T-cell (primary cell): ENCODE data around the gene TNFRSF17. TPM values are rescaled to one million over a fixed set of nuclear protein-coding genes. Genes with fewer than 3 reads are reported as not detected.

Source experiments
- ATAC-seq, 4 experiments: fragments of 200-7000 bp in 3 of 4; fragments of 150-1000 bp in 1 of 4; cut with Tn5 transposase; replicated peaks in 1 of 4; 1 replicate in 3 of 4; 2 replicates in 1 of 4; pipeline ENCODE4 v1.10.0; 2021; ENCODE audit warnings: moderate library complexity in 3 of 4, mild to moderate bottlenecking in 2 of 4, moderate number of reproducible peaks in 1 of 4
- CTCF ChIA-PET, 2 donors: fragments of 300-600 bp; sonication (Branson Sonifier 250); formaldehyde crosslinking; loops; one replicate each; lab custom pipeline; 2022; ENCODE audit warnings: antibody characterized with exemption in 2 of 2; lab: Charles Lee
- POLR2A ChIA-PET, 2 donors: fragments of 300-600 bp; sonication (Branson Sonifier 250); formaldehyde crosslinking; loops; one replicate each; lab custom pipeline; 2022; ENCODE audit warnings: antibody characterized with exemption in 2 of 2; lab: Charles Lee
- DNase-seq, 35 experiments: peaks; one replicate each; pipeline versions ENCODE4 v3.0.0 to v3.0.0-alpha.2; 2013 to 2023
- H3K27ac ChIP-seq: one replicate; pipeline ENCODE4 v1.5.1; 2013; ENCODE audit warnings: low read length
- H3K27me3 ChIP-seq, 2 experiments: replicated peaks in 1 of 2; 1 replicate in 1 of 2; 2 replicates in 1 of 2; pipeline versions ENCODE4 v1.6.1 to v1.7.0; 2013; ENCODE audit warnings: low read length in 1 of 2, mixed read lengths in 1 of 2; ENCODE audit not compliant: control insufficient read depth in 2 of 2, insufficient read depth in 2 of 2; ENCODE audit errors: extremely low read depth in 1 of 2
- H3K36me3 ChIP-seq, 2 donors: 1 replicate in 1 of 2; 2 replicates in 1 of 2; pipeline versions ENCODE4 v1.6.1 to v1.7.0; 2013; ENCODE audit warnings: low read length in 1 of 2; ENCODE audit not compliant: control insufficient read depth in 2 of 2, insufficient read depth in 1 of 2; ENCODE audit errors: extremely low read depth in 1 of 2
- H3K4me1 ChIP-seq, 2 experiments: 1 replicate in 1 of 2; 2 replicates in 1 of 2; pipeline versions ENCODE4 v1.6.1 to v1.7.0; 2013; ENCODE audit warnings: low read length in 2 of 2, mixed read lengths in 1 of 2; ENCODE audit not compliant: insufficient read depth in 2 of 2, control insufficient read depth in 1 of 2; ENCODE audit errors: extremely low read depth in 1 of 2
- H3K4me3 ChIP-seq, 2 donors: 1 replicate in 1 of 2; 2 replicates in 1 of 2; pipeline versions ENCODE4 v1.5.1 to v1.7.0; 2013; ENCODE audit warnings: mild to moderate bottlenecking in 2 of 2, low read length in 1 of 2, moderate library complexity in 1 of 2; ENCODE audit not compliant: control insufficient read depth in 1 of 2; ENCODE audit errors: extremely low read depth in 1 of 2
- H3K9me3 ChIP-seq: 2 replicates; pipeline ENCODE4 v1.7.0; 2013
- H3K27ac Mint-ChIP-seq, 2 donors: one replicate each; pipeline ENCODE4 v1.8.0; 2020 to 2021; ENCODE audit warnings: mild to moderate bottlenecking in 2 of 2, mixed read lengths in 2 of 2
- H3K27me3 Mint-ChIP-seq, 2 donors: one replicate each; pipeline ENCODE4 v1.8.0; 2021 to 2022; ENCODE audit warnings: mixed read lengths in 2 of 2
- H3K36me3 Mint-ChIP-seq: one replicate; pipeline ENCODE4 v1.8.0; 2021; ENCODE audit warnings: mixed read lengths
- H3K4me1 Mint-ChIP-seq, 3 donors: one replicate each; pipeline ENCODE4 v1.8.0; 2020 to 2022; ENCODE audit warnings: mixed read lengths in 3 of 3, mild to moderate bottlenecking in 1 of 3
- H3K4me3 Mint-ChIP-seq, 3 donors: one replicate each; pipeline ENCODE4 v1.8.0; 2020 to 2022; ENCODE audit warnings: mild to moderate bottlenecking in 3 of 3, mixed read lengths in 3 of 3, moderate library complexity in 3 of 3
- H3K9me3 Mint-ChIP-seq, 3 donors: one replicate each; pipeline ENCODE4 v1.8.0; 2020 to 2022; ENCODE audit warnings: mixed read lengths in 3 of 3
- WGBS: methylation state at CpG from one replicate; pipeline ENCODE4 v1.1.5; 2013; ENCODE audit warnings: missing lambda C conversion rate; ENCODE audit not compliant: insufficient coverage; 5-methylcytosine and 5-hydroxymethylcytosine counted together
- total RNA-seq, 35 experiments: library from RNA in 6 of 35; stranded (reverse) in 6 of 35; fragments of 120-200 nt in 1 of 35; gene quantifications; one replicate each; pipeline versions ENCODE4 v1.2.1 to v1.2.4 and lab custom pipeline; 2013 to 2026

Gene TNFRSF17
- total RNA-seq, 5 donors from 2014 or later (not counting 1 experiment from before 2014, with no cell fraction given), result 0.41 to 1.4 (median 0.82) TPM

DNA sequence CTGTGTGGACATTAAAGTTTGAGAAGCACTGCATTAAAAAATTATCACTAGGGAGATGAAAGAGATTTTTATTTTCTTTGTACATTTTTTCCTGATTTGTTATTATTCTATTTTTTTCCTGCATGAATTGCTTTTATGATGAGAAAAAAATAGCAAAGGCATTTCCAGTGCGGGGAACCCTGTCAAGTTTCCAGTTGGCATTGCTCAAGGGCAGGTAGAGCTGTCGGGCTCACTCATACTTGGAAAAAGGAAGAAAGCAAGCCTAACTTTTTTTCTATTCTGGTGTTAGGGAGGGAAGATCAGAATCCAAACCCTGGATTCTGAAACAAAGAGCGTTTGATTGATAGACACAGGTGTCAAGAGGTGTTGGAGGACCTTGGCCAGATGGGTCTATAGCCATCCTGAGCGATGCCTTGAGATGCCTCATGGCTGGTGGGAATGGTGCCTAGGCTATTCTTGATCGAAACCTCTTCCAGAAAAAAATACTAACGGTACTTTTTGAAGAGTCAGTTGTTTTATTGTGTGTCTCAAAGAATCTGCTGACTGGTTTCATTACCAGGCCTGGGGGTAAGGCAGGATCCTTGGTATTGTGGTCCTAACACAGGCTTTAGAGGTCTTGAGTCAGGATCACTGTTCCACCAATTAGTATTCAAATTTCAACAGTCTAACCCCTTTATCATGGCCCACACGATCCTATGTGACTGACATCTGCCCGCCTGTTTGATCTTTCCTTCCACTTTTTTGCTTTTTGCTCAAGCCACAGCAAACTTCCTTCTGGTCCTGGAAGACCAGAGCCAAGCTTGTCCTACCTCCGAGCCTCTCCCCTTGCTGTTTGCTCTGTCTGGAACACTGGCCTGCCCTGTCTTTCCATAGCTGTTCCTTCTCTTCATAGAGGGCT is 31.7 kb downstream of the TNFRSF17 start:
- peaks cover 24% of the 10 kb centered on the region for H3K36me3 Mint-ChIP-seq
- H3K27ac ChIP-seq, result no peak overlapping the region

GRCh38 chr16:12000032-12000431 is 35.0 kb downstream of the TNFRSF17 start:
- CTCF ChIA-PET, result no interaction called here
- WGBS, result 79% methylated on average over 2 of the region's 6 CpGs
- POLR2A ChIA-PET, result no interaction called here
- H3K9me3 ChIP-seq, result no peaks in the 10 kb centered on the region
- peaks cover 2 to 5% of the 10 kb centered on the region in 2 experiments for H3K4me1 ChIP-seq
- H3K27ac Mint-ChIP-seq, result no peak overlapping the region
- ATAC-seq, result no peak
- no peaks in the 10 kb centered on the region for H3K9me3 Mint-ChIP-seq
- H3K27me3 Mint-ChIP-seq, result no peaks in the 10 kb centered on the region
- H3K36me3 ChIP-seq, result peaks cover 0 to 9% of the 10 kb centered on the region in 2 donors
- no peak overlapping the region for H3K27ac ChIP-seq
- no peak for DNase-seq
- no peak overlapping the region for H3K4me3 ChIP-seq
- H3K4me3 Mint-ChIP-seq, result no peak overlapping the region
- H3K36me3 Mint-ChIP-seq, result peaks cover 29% of the 10 kb centered on the region
- H3K4me1 Mint-ChIP-seq, result peaks cover 12 to 27% (median 19%) of the 10 kb centered on the region in 3 donors
- H3K27me3 ChIP-seq, result no peaks in the 10 kb centered on the region

More for the DNA sequence above, 31.7 kb downstream of the TNFRSF17 start:
- ChIA-PET CTCF (no interaction called here), POLR2A (no interaction called here)
- no peak overlapping the region for H3K4me3 Mint-ChIP-seq
- no peaks in the 10 kb centered on the region for H3K9me3 Mint-ChIP-seq
- no peak for DNase-seq
- Histone ChIP-seq H3K4me3 (no peak overlapping the region), H3K9me3 (no peaks in the 10 kb centered on the region), H3K27me3 (no peaks in the 10 kb centered on the region), H3K36me3 (peaks cover 0 to 4% of the 10 kb centered on the region in 2 donors), H3K4me1 (peaks cover 0 to 2% of the 10 kb centered on the region in 2 experiments)
- no peak overlapping the region for H3K27ac Mint-ChIP-seq
- WGBS, result 88% methylated on average over 6 of the region's 9 CpGs
- no peaks in the 10 kb centered on the region for H3K27me3 Mint-ChIP-seq
- no peak for ATAC-seq
- peaks cover 12 to 27% (median 22%) of the 10 kb centered on the region in 3 donors for H3K4me1 Mint-ChIP-seq

- H3K27me3 Mint-ChIP-seq, result no peaks in the 10 kb centered on the region
- 69% methylated on average over 10 of the region's 11 CpGs for WGBS
- H3K4me1 ChIP-seq, result peaks cover 2 to 5% of the 10 kb centered on the region in 2 experiments
- no peaks in the 10 kb centered on the region for H3K9me3 ChIP-seq
- no peak for DNase-seq
- H3K4me3 ChIP-seq, result no peak overlapping the region
- peaks cover 0 to 9% of the 10 kb centered on the region in 2 donors for H3K36me3 ChIP-seq
- H3K4me3 Mint-ChIP-seq, result no peak overlapping the region
- no peak overlapping the region for H3K27ac Mint-ChIP-seq
- CTCF ChIA-PET, result no interaction called here
- ATAC-seq, result no peak
- H3K4me1 Mint-ChIP-seq, result peaks cover 10 to 20% (median 16%) of the 10 kb centered on the region in 3 donors
- POLR2A ChIA-PET, result no interaction called here
- H3K27ac ChIP-seq, result no peak overlapping the region
- H3K27me3 ChIP-seq, result no peaks in the 10 kb centered on the region
- H3K9me3 Mint-ChIP-seq, result no peaks in the 10 kb centered on the region
- H3K36me3 Mint-ChIP-seq, result peaks cover 35% of the 10 kb centered on the region
Observed at GRCh38 chr16:12002447-12003006, 37.5 kb downstream of the TNFRSF17 start.

- no peaks in the 10 kb centered on the region for H3K27me3 ChIP-seq
- H3K27ac ChIP-seq, result no peak overlapping the region
- no CpG with 5 or more reads among the region's 3 CpGs for WGBS
- peaks cover 4% of the 10 kb centered on the region in 2 donors for H3K36me3 ChIP-seq
- Mint-ChIP-seq H3K4me3 (no peak overlapping the region), H3K27ac (no peak overlapping the region), H3K27me3 (no peaks in the 10 kb centered on the region), H3K9me3 (no peaks in the 10 kb centered on the region), H3K4me1 (peaks cover 17 to 23% (median 20%) of the 10 kb centered on the region in 3 donors), H3K36me3 (peaks cover 18% of the 10 kb centered on the region)
- no peaks in the 10 kb centered on the region for H3K9me3 ChIP-seq
- ATAC-seq (no peak), DNase-seq (no peak)
- POLR2A ChIA-PET, result no interaction called here
- peaks cover 16 to 20% of the 10 kb centered on the region in 2 experiments for H3K4me1 ChIP-seq
- CTCF ChIA-PET, result no interaction called here
- no peak overlapping the region for H3K4me3 ChIP-seq
Observed at GRCh38 chr16:12006637-12007036, 41.6 kb downstream of the TNFRSF17 start.

DNA sequence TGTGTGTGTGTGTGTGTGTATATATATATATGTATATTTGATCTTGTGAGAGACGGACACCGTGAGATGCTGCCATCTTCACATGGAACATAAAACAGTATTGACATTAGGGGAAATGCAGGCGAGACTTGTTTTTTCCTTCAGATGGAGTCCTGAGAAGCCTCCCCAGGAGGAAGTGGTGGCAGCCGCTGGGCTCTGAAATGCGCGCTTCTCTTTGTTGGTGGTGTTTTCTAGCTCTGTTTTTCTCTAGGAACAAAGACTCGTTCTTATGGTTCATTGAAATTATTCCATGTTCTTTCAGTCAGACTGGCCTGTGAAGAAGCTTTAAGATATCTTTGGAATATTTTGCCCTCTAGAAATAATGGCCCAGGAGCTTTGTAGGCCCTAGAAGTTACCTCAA is 44.5 kb downstream of the TNFRSF17 start:
- ATAC-seq, result peak; percentile 81 to 84 (median 83)
- peak overlapping the region; percentile 70 to 79 for H3K27ac Mint-ChIP-seq
- peaks cover 16% of the 10 kb centered on the region for H3K36me3 Mint-ChIP-seq
- Histone ChIP-seq H3K27me3 (no peaks in the 10 kb centered on the region), H3K27ac (no peak overlapping the region), H3K4me1 (peaks cover 16% of the 10 kb centered on the region in 2 experiments), H3K4me3 (no peak overlapping the region), H3K36me3 (peaks cover 0 to 4% of the 10 kb centered on the region in 2 donors), H3K9me3 (no peaks in the 10 kb centered on the region)
- H3K9me3 Mint-ChIP-seq, result no peaks in the 10 kb centered on the region
- peak in 25 of 35 experiments; percentile 4 to 62 (median 19) for DNase-seq
- no peaks in the 10 kb centered on the region for H3K27me3 Mint-ChIP-seq
- peaks cover 20 to 24% (median 23%) of the 10 kb centered on the region in 3 donors for H3K4me1 Mint-ChIP-seq
- ChIA-PET CTCF (no interaction called here), POLR2A (interaction anchor here in 1 of 2 donors (0.6 kb wide), 1 partner anchor 118 kb away, joined by 4 read pairs; no protein-coding TSS in a partner anchor)
- peak overlapping the region in 1 of 3 donors; percentile 40 for H3K4me3 Mint-ChIP-seq
- 22% methylated on average over 5 of the region's 7 CpGs for WGBS

- no peak for ATAC-seq
- H3K36me3 Mint-ChIP-seq, result peaks cover 16% of the 10 kb centered on the region
- no peak for DNase-seq
- peaks cover 0 to 4% of the 10 kb centered on the region in 2 donors for H3K36me3 ChIP-seq
- 100% methylated on average over 1 of the region's 2 CpGs for WGBS
- no peaks in the 10 kb centered on the region for H3K27me3 ChIP-seq
- H3K4me3 Mint-ChIP-seq, result peak overlapping the region in 1 of 3 donors; percentile 40
- no peak overlapping the region for H3K27ac ChIP-seq
- CTCF ChIA-PET, result no interaction called here
- peaks cover 16% of the 10 kb centered on the region in 2 experiments for H3K4me1 ChIP-seq
- H3K4me3 ChIP-seq, result peak overlapping the region in 1 of 2 donors; percentile 44
- no peaks in the 10 kb centered on the region for H3K9me3 Mint-ChIP-seq
- POLR2A ChIA-PET, result no interaction called here
- no peaks in the 10 kb centered on the region for H3K9me3 ChIP-seq
- H3K27me3 Mint-ChIP-seq, result no peaks in the 10 kb centered on the region
- peak overlapping the region; percentile 79 to 81 for H3K27ac Mint-ChIP-seq
- H3K4me1 Mint-ChIP-seq, result peaks cover 20 to 24% (median 23%) of the 10 kb centered on the region in 3 donors
Observed at GRCh38 chr16:12009922-12010321, 44.9 kb downstream of the TNFRSF17 start.
